GM18505 (cell line): Measurements from ENCODE around the gene GPR137B.
A peak's percentile ranks its signal among the peaks of the same experiment; 100 is the strongest.

Experiments used
- ATAC-seq: cut with Tn5 transposase; IDR thresholded peaks from one replicate; pipeline ENCODE4 v1.9.1; 2021; ENCODE audit not compliant: unreplicated experiment
- POLR2A ChIP-seq: IDR thresholded peaks from 4 replicates; pipeline ENCODE4 v1.6.1; 2011; ENCODE audit warnings: borderline replicate concordance; ENCODE audit not compliant: insufficient read depth, insufficient read length; ENCODE audit errors: extremely low read depth

The GPR137B gene, protein sequence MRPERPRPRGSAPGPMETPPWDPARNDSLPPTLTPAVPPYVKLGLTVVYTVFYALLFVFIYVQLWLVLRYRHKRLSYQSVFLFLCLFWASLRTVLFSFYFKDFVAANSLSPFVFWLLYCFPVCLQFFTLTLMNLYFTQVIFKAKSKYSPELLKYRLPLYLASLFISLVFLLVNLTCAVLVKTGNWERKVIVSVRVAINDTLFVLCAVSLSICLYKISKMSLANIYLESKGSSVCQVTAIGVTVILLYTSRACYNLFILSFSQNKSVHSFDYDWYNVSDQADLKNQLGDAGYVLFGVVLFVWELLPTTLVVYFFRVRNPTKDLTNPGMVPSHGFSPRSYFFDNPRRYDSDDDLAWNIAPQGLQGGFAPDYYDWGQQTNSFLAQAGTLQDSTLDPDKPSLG

DNA sequence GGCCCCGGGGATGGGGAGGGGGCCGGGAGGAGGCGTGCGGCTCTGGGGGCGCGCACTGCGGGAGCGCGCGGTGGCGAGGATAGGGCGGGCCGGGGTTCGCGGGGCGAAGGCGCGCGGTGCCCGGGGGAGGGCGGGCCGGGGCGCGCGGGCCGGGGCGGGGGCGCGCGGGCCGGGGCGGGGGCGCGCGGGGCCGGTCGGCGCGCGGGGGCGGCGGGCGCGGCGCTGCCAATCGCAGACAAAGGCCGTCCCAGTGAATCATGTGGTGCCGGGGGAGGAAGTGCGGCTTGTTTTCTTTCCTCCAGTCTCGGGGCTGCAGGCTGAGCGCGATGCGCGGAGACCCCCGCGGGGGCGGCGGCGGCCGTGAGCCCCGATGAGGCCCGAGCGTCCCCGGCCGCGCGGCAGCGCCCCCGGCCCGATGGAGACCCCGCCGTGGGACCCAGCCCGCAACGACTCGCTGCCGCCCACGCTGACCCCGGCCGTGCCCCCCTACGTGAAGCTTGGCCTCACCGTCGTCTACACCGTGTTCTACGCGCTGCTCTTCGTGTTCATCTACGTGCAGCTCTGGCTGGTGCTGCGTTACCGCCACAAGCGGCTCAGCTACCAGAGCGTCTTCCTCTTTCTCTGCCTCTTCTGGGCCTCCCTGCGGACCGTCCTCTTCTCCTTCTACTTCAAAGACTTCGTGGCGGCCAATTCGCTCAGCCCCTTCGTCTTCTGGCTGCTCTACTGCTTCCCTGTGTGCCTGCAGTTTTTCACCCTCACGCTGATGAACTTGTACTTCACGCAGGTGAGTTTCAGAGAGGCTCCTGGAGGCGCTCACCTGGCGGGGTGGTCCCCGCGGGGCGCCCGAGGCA, at the start of gene GPR137B:
GPR137B (plus strand) TSS at position 287 of the 851 bp plus-strand sequence; CDS start at position 371, 84 bp downstream.
- peak; percentile 63 for TF ChIP-seq POLR2A
- ATAC-seq, result peak; percentile 61

DNA sequence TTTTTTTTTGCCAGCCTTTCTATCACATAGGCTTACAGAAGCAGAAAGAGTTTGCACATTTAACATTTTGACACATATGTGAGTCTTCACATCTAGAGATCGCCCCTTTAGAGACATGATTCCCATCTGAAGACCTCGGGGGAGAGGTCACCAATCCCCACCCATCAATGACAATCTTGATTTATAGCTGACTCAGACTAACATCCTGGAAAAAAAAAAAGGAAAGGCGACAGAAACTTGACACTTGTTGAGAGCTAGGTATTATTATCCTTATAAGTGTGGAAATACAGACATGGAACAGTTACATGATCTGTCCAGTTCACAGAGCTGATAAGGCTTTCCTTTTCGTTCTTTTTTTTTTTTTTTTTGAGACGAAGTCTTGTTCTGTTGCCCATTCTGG, 49.4 kb upstream of the GPR137B start:
- no peak for TF ChIP-seq POLR2A
- no peak for ATAC-seq

DNA sequence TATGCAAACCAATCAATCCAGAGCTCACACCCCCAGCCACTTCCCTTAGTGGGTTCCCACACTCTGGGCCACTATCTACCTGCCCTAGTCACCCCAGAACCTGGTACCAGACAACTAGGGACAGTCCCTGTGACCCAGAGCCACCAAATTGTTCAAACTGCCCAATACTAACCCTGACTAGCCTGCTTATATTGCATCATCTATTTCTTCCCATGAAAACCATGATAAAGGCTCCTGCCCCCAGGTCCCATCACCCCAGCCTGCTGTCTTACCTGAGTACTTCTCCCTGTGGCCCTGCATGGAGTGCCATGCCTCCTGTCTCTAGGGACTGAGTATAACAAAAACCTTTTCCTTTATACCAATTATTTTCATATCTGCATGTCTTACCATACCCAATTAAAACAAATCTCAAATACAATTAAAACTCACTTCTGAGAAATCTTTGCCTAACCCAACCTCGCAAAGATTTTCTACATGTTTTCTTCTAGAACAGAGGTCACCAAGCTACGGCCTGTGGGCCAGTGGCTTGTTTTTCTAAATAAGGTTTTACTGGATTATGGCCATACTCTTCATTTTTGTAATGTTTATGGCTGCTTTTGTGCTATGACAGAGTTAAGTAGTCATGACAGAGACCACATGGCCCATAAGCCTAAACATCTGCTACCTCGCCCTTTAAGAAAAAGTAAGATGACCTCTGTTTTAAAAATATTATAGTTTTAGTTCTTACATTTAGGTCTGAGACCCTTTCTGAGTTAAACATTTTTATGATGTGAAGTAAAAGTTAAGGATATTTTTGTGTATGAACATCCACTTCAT, 46.4 kb upstream of the GPR137B start:
- no peak for ATAC-seq
- TF ChIP-seq POLR2A, result no peak

DNA sequence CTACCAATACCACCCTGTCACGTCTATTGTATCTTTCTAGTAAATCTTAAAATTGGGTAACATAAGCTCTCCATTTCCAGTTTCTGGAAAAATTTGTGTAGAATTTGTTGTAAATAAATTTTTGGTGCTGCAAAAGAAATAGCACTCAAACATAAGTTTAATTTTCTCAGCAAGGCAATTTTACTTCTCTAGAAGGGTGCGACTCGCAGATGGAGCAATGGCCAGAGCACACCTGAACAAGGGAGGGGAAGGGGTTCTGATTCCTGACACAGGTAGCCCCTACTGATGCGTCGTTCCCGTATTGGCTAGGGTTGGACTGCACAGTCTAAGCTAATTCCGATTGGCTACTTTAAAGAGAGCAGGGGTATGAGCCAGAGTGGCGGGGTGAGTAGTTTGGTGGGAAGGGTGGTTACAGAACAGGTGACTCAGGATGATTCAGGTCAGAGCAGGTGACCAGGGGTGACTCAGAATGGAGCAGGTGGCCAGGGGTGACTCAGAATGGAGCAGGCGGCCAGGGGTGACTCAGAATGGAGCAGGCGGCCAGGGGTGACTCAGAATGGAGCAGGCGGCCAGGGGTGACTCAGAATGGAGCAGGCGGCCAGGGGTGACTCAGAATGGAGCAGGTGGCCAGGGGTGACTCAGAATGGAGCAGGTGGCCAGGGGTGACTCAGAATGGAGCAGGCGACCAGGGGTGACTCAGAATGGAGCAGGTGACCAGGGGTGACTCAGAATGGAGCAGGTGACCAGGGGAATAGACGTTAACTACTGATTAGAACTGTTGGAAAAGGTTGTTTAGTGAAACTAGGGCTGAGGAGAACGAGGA, 45.5 kb upstream of the GPR137B start:
- ATAC-seq, result peak; percentile 58

DNA sequence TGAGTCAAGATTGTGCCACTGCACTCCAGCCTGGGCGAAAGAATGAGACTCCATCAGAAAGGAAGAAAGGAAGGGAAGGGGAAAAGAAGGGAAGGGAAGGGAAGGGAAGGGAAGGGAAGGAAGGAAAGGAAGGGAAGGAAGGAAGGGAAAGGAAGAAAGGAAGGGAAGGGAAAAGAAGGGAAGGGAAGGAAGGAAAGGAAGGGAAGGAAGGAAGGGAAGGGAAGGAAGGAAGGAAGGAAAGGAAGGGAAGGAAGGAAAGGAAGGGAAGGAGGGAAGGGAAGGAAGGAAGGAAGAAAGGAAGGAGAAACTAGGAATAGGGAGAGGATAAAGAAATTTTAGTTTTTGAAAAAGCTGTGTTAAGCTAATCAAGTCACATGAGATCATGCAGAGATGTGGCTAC, 44.1 kb upstream of the GPR137B start:
- TF ChIP-seq POLR2A, result no peak
- ATAC-seq, result no peak

DNA sequence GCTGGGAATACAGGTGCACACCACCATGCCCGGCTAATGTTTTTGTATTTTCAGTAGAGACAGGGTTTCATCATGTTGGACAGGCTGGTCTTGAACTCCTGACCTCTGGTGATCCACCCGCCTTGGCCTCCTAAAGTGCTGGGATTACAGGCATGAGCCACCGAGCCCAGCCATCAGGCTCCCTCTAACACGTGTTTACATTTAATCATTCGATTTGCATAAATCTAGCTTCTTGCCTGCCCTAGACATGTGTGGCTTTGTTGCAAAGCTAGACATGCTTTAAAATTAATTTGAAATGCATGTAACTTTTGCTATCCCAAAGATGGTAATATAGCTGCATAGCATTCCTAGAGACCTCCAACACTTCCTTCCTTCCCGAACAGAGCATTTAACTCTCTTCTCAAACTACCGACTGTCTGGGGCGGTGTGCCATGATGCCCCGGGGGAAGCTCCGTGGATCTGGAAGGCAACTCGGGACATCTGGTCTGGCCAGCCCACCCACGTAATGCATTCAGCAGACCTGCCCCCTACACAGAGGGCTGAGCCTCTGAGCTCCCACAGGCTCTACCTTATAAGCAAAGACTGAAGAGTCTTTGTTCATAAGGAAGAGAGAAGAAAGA, 42.9 kb upstream of the GPR137B start:
- ATAC-seq, result no peak
- TF ChIP-seq POLR2A, result no peak

DNA sequence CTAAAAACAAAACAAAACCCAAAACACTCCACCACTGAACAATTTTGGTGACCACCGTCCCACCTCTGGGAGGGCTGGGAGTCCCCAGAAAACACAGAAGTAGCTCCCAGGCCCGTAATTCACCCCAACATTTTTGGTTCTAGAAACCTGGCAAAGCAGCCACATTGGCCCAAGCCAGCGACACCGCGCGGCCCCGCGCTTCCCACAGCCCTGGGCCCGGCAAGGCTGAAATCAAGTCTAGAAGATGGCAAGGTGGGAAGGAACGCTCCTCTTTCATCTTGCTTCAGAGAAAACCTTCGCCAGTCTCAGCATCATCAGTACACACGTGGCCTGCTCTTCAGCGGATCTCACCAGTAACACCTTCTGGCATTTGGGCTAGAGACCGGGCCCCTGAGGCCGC, 41.5 kb upstream of the GPR137B start:
- ATAC-seq, result no peak
- TF ChIP-seq POLR2A, result no peak

DNA sequence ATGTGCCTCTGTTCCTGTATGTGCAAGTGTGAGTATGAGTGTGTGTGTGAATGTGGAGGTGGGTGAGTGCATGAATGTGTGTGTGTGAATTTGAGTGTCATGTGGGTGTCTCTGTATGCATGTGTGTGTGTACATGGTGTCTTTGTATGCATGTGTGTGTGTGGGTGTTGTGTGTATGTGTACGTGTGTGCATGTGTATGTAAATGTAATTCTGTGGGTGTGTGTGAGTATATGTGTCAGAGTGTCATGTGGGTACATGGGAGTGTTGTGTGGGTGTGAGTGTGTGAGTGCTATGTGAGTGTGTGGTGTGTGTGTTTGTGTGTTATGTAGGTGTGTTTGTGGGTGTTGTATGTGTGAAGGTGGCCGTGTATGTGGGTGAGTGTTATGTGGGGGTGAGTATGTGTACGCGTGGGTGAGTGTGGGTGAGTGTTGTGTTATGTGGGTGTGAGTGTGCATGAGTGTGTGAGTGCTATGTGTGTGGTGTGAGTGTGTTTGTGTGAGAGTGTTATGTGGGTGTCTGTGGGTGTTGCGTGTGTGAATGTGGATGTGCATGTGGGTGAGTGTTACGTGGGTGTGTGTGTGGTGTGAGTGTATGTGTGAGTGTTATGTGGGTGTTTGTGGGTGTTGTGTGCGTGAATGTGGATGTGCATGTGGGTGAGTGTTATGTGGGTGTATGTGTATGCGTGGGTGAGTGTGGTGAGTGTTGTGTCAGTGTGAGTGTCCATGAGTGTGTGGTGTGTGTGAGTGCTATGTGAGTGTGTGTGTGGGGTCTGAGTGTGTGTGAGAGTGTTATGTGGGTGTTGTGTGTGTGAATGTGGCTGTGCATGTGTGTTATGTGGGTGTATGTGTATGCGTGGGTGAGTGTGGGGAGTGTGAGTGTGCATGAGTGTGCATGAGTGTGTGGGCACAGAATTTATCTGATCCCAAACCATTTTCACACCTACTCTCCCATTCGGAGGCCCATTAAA, 40.8 kb upstream of the GPR137B start:
- no peak for ATAC-seq

DNA sequence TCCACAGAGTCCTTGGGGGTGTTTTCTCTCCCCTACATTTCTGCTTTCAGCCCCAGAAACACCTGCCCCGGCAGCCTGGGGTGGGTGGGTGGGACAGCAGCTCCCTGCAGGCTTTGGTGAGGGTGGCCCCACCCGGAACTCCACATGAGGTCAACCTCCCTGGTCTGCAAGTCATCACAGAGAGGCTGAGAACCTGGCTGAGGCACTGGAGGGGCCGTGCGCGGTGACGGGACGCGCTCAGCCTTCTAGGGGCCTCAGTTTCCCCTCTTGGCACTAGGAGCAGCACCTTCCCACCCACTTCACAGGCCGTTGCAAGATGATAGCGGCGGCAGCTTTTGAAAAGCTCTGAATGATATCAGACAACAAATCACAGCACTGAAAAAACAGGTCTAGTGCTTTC, 39.7 kb upstream of the GPR137B start:
- no peak for ATAC-seq
- TF ChIP-seq POLR2A, result no peak

More for the DNA sequence above, 40.8 kb upstream of the GPR137B start:
- no peak for TF ChIP-seq POLR2A

DNA sequence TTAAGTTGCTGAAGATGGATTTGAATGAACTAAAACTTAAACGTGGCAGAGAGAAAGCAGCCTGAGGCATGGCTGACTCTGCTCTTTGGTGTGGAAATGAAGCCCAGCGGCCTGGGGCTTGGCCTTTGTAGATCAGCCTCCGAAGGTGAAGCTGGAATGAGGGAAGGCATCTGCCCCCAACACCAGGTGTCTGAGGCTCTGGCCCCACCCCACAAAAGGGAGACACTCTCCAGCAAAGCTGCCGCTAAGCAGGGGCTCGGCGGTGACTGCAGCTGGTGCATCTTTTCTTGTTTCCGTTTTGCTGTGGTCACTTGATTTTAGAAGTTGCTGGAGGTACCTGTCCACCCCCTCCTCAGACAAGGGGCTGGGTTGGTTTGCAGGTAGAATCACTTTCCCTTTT, 39.3 kb upstream of the GPR137B start:
- TF ChIP-seq POLR2A, result no peak
- no peak for ATAC-seq

DNA sequence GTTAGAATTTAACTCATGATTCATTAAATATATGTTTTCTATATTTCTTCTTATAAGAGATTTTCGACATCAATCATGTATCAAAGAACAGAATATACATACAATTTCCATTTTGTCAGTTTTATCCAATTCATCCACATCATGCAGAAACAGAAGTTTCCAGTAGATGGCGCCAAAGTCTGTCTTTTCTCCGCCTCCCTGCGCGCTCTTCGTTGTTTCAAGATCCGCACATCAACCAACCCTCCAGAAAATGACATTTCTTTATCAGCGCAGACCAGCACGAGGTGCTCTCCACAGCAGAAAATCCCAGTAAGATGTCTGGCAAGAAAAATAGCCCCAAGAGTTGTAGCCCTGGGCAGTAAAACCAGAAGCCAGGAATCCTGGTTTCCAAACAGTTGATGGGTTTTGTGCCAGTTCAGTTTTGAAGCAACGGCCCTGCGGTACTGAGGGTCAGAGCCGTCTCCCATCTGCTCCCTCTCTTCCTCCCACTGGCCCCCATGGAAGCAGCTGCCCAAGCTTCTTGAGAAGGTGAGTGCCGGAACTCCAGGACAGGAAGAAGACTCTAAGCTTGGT, 38.6 kb upstream of the GPR137B start:
- ATAC-seq, result no peak
- no peak for TF ChIP-seq POLR2A
